T-cell (primary cell): ENCODE data around the gene LARP4. TPM values are rescaled to one million over a fixed set of nuclear protein-coding genes. Genes with fewer than 3 reads are reported as not detected.

Source experiments
- ATAC-seq, 4 experiments: fragments of 200-7000 bp in 3 of 4; fragments of 150-1000 bp in 1 of 4; cut with Tn5 transposase; replicated peaks in 1 of 4; 1 replicate in 3 of 4; 2 replicates in 1 of 4; pipeline ENCODE4 v1.10.0; 2021; ENCODE audit warnings: moderate library complexity in 3 of 4, mild to moderate bottlenecking in 2 of 4, moderate number of reproducible peaks in 1 of 4
- CTCF ChIA-PET, 2 donors: fragments of 300-600 bp; sonication (Branson Sonifier 250); formaldehyde crosslinking; loops; one replicate each; lab custom pipeline; 2022; ENCODE audit warnings: antibody characterized with exemption in 2 of 2; lab: Charles Lee
- POLR2A ChIA-PET, 2 donors: fragments of 300-600 bp; sonication (Branson Sonifier 250); formaldehyde crosslinking; loops; one replicate each; lab custom pipeline; 2022; ENCODE audit warnings: antibody characterized with exemption in 2 of 2; lab: Charles Lee
- DNase-seq, 35 experiments: peaks; one replicate each; pipeline versions ENCODE4 v3.0.0 to v3.0.0-alpha.2; 2013 to 2023
- H3K27ac ChIP-seq: one replicate; pipeline ENCODE4 v1.5.1; 2013; ENCODE audit warnings: low read length
- H3K27me3 ChIP-seq, 2 experiments: replicated peaks in 1 of 2; 1 replicate in 1 of 2; 2 replicates in 1 of 2; pipeline versions ENCODE4 v1.6.1 to v1.7.0; 2013; ENCODE audit warnings: low read length in 1 of 2, mixed read lengths in 1 of 2; ENCODE audit not compliant: control insufficient read depth in 2 of 2, insufficient read depth in 2 of 2; ENCODE audit errors: extremely low read depth in 1 of 2
- H3K36me3 ChIP-seq, 2 donors: 1 replicate in 1 of 2; 2 replicates in 1 of 2; pipeline versions ENCODE4 v1.6.1 to v1.7.0; 2013; ENCODE audit warnings: low read length in 1 of 2; ENCODE audit not compliant: control insufficient read depth in 2 of 2, insufficient read depth in 1 of 2; ENCODE audit errors: extremely low read depth in 1 of 2
- H3K4me1 ChIP-seq, 2 experiments: 1 replicate in 1 of 2; 2 replicates in 1 of 2; pipeline versions ENCODE4 v1.6.1 to v1.7.0; 2013; ENCODE audit warnings: low read length in 2 of 2, mixed read lengths in 1 of 2; ENCODE audit not compliant: insufficient read depth in 2 of 2, control insufficient read depth in 1 of 2; ENCODE audit errors: extremely low read depth in 1 of 2
- H3K4me3 ChIP-seq, 2 donors: 1 replicate in 1 of 2; 2 replicates in 1 of 2; pipeline versions ENCODE4 v1.5.1 to v1.7.0; 2013; ENCODE audit warnings: mild to moderate bottlenecking in 2 of 2, low read length in 1 of 2, moderate library complexity in 1 of 2; ENCODE audit not compliant: control insufficient read depth in 1 of 2; ENCODE audit errors: extremely low read depth in 1 of 2
- H3K9me3 ChIP-seq: 2 replicates; pipeline ENCODE4 v1.7.0; 2013
- H3K27ac Mint-ChIP-seq, 2 donors: one replicate each; pipeline ENCODE4 v1.8.0; 2020 to 2021; ENCODE audit warnings: mild to moderate bottlenecking in 2 of 2, mixed read lengths in 2 of 2
- H3K27me3 Mint-ChIP-seq, 2 donors: one replicate each; pipeline ENCODE4 v1.8.0; 2021 to 2022; ENCODE audit warnings: mixed read lengths in 2 of 2
- H3K36me3 Mint-ChIP-seq: one replicate; pipeline ENCODE4 v1.8.0; 2021; ENCODE audit warnings: mixed read lengths
- H3K4me1 Mint-ChIP-seq, 3 donors: one replicate each; pipeline ENCODE4 v1.8.0; 2020 to 2022; ENCODE audit warnings: mixed read lengths in 3 of 3, mild to moderate bottlenecking in 1 of 3
- H3K4me3 Mint-ChIP-seq, 3 donors: one replicate each; pipeline ENCODE4 v1.8.0; 2020 to 2022; ENCODE audit warnings: mild to moderate bottlenecking in 3 of 3, mixed read lengths in 3 of 3, moderate library complexity in 3 of 3
- H3K9me3 Mint-ChIP-seq, 3 donors: one replicate each; pipeline ENCODE4 v1.8.0; 2020 to 2022; ENCODE audit warnings: mixed read lengths in 3 of 3
- WGBS: methylation state at CpG from one replicate; pipeline ENCODE4 v1.1.5; 2013; ENCODE audit warnings: missing lambda C conversion rate; ENCODE audit not compliant: insufficient coverage; 5-methylcytosine and 5-hydroxymethylcytosine counted together
- total RNA-seq, 35 experiments: library from RNA in 6 of 35; stranded (reverse) in 6 of 35; fragments of 120-200 nt in 1 of 35; gene quantifications; one replicate each; pipeline versions ENCODE4 v1.2.1 to v1.2.4 and lab custom pipeline; 2013 to 2026

LARP4 gene
- total RNA-seq, 5 donors from 2014 or later (not counting 1 experiment from before 2014, with no cell fraction given) = 22.2 to 38.8 (median 36.7) TPM

GRCh38 chr12:50453872-50454271, 53.2 kb downstream of the LARP4 start:
- H3K4me1 ChIP-seq = no peaks in the 10 kb centered on the region
- ATAC-seq = no peak
- H3K36me3 ChIP-seq = peaks cover 0 to 14% of the 10 kb centered on the region in 2 donors
- CTCF ChIA-PET = no interaction called here
- H3K4me1 Mint-ChIP-seq = peaks cover 0 to 3% (median 0%) of the 10 kb centered on the region in 3 donors
- no peak overlapping the region for H3K27ac Mint-ChIP-seq
- H3K4me3 Mint-ChIP-seq = no peak overlapping the region
- DNase-seq = no peak
- WGBS = 100% methylated on average over 1 of the region's 5 CpGs
- no peaks in the 10 kb centered on the region for H3K27me3 ChIP-seq
- no peak overlapping the region for H3K27ac ChIP-seq
- no peaks in the 10 kb centered on the region for H3K9me3 Mint-ChIP-seq
- no peaks in the 10 kb centered on the region for H3K9me3 ChIP-seq
- H3K4me3 ChIP-seq = no peak overlapping the region
- H3K36me3 Mint-ChIP-seq = peaks cover 34% of the 10 kb centered on the region
- POLR2A ChIA-PET = interaction anchor here in 1 of 2 donors (0.6 kb wide), 1 partner anchor 13 kb away, joined by 4 read pairs; no protein-coding TSS in a partner anchor
- H3K27me3 Mint-ChIP-seq = no peaks in the 10 kb centered on the region

GRCh38 chr12:50458606-50459005, 57.9 kb downstream of the LARP4 start:
- no peaks in the 10 kb centered on the region for H3K4me1 Mint-ChIP-seq
- Histone ChIP-seq H3K4me3 (no peak overlapping the region), H3K4me1 (no peaks in the 10 kb centered on the region), H3K27me3 (no peaks in the 10 kb centered on the region), H3K36me3 (peaks cover 3 to 23% of the 10 kb centered on the region in 2 donors), H3K9me3 (no peaks in the 10 kb centered on the region), H3K27ac (no peak overlapping the region)
- H3K4me3 Mint-ChIP-seq = no peak overlapping the region
- ChIA-PET CTCF (no interaction called here), POLR2A (no interaction called here)
- H3K27me3 Mint-ChIP-seq = no peaks in the 10 kb centered on the region
- no peak for DNase-seq
- no peaks in the 10 kb centered on the region for H3K9me3 Mint-ChIP-seq
- no peak for ATAC-seq
- no peak overlapping the region for H3K27ac Mint-ChIP-seq
- H3K36me3 Mint-ChIP-seq = peaks cover 32% of the 10 kb centered on the region

- ChIA-PET POLR2A (interaction anchor here in 1 of 2 donors (0.7 kb wide), 1 partner anchor 14 kb away, joined by 4 read pairs; no protein-coding TSS in a partner anchor), CTCF (interaction anchor here in 1 of 2 donors (1.1 kb wide), 1 partner anchor 34 kb away, joined by 4 read pairs; no protein-coding TSS in a partner anchor)
- peaks cover 0 to 49% of the 10 kb centered on the region in 2 donors for H3K36me3 ChIP-seq
- H3K4me1 ChIP-seq = no peaks in the 10 kb centered on the region
- ATAC-seq = no peak
- H3K36me3 Mint-ChIP-seq = peaks cover 56% of the 10 kb centered on the region
- no peaks in the 10 kb centered on the region for H3K9me3 ChIP-seq
- WGBS = 100% methylated on average over 2 of the region's 3 CpGs
- H3K9me3 Mint-ChIP-seq = no peaks in the 10 kb centered on the region
- H3K27ac ChIP-seq = no peak overlapping the region
- DNase-seq = no peak
- H3K4me1 Mint-ChIP-seq = no peaks in the 10 kb centered on the region
- H3K27me3 Mint-ChIP-seq = no peaks in the 10 kb centered on the region
- no peaks in the 10 kb centered on the region for H3K27me3 ChIP-seq
- no peak overlapping the region for H3K4me3 Mint-ChIP-seq
- no peak overlapping the region for H3K27ac Mint-ChIP-seq
- H3K4me3 ChIP-seq = no peak overlapping the region
Measured at GRCh38 chr12:50467439-50467838, 66.8 kb downstream of the LARP4 start.

- no CpG with 5 or more reads among the region's 1 CpG for WGBS
- ATAC-seq = no peak
- H3K27ac Mint-ChIP-seq = no peak overlapping the region
Measured at GRCh38 chr12:50477241-50477832, 76.7 kb downstream of the LARP4 start.

GRCh38 chr12:50482571-50482970, 81.9 kb downstream of the LARP4 start:
- Histone ChIP-seq H3K27me3 (no peaks in the 10 kb centered on the region), H3K27ac (no peak overlapping the region), H3K4me3 (no peak overlapping the region), H3K9me3 (no peaks in the 10 kb centered on the region), H3K36me3 (peaks cover 0 to 5% of the 10 kb centered on the region in 2 donors), H3K4me1 (no peaks in the 10 kb centered on the region)
- H3K9me3 Mint-ChIP-seq = no peaks in the 10 kb centered on the region
- DNase-seq (no peak), ATAC-seq (no peak)
- 100% methylated on average over 1 of the region's 4 CpGs for WGBS
- no peaks in the 10 kb centered on the region for H3K4me1 Mint-ChIP-seq
- CTCF ChIA-PET = interaction anchor here in 1 of 2 donors (0.8 kb wide), 1 partner anchor 393 kb away, joined by 3 read pairs; no protein-coding TSS in a partner anchor
- no peaks in the 10 kb centered on the region for H3K27me3 Mint-ChIP-seq
- POLR2A ChIA-PET = no interaction called here
- peaks cover 7% of the 10 kb centered on the region for H3K36me3 Mint-ChIP-seq
- H3K4me3 Mint-ChIP-seq = no peak overlapping the region
- no peak overlapping the region for H3K27ac Mint-ChIP-seq

More at GRCh38 chr12:50477241-50477832, 76.7 kb downstream of the LARP4 start:
- H3K36me3 Mint-ChIP-seq = peaks cover 43% of the 10 kb centered on the region
- Histone ChIP-seq H3K9me3 (no peaks in the 10 kb centered on the region), H3K4me3 (no peak overlapping the region), H3K27ac (no peak overlapping the region), H3K36me3 (peaks cover 5 to 38% of the 10 kb centered on the region in 2 donors), H3K4me1 (no peaks in the 10 kb centered on the region), H3K27me3 (no peaks in the 10 kb centered on the region)
- no peaks in the 10 kb centered on the region for H3K27me3 Mint-ChIP-seq
- no peaks in the 10 kb centered on the region for H3K4me1 Mint-ChIP-seq
- H3K9me3 Mint-ChIP-seq = no peaks in the 10 kb centered on the region
- ChIA-PET CTCF (interaction anchor here in 1 of 2 donors (0.6 kb wide), 1 partner anchor 22 kb away, joined by 3 read pairs; no protein-coding TSS in a partner anchor), POLR2A (interaction anchor here in 1 of 2 donors (0.6 kb wide), 1 partner anchor 22 kb away, joined by 3 read pairs; no protein-coding TSS in a partner anchor)
- no peak overlapping the region for H3K4me3 Mint-ChIP-seq
- no peak for DNase-seq

GRCh38 chr12:50483488-50483887, 82.8 kb downstream of the LARP4 start:
- no peaks in the 10 kb centered on the region for H3K9me3 Mint-ChIP-seq
- no peaks in the 10 kb centered on the region for H3K27me3 Mint-ChIP-seq
- CTCF ChIA-PET = no interaction called here
- Histone ChIP-seq H3K27ac (no peak overlapping the region), H3K27me3 (no peaks in the 10 kb centered on the region), H3K36me3 (peaks cover 0 to 2% of the 10 kb centered on the region in 2 donors), H3K4me3 (no peak overlapping the region), H3K9me3 (no peaks in the 10 kb centered on the region), H3K4me1 (no peaks in the 10 kb centered on the region)
- H3K4me3 Mint-ChIP-seq = no peak overlapping the region
- no peaks in the 10 kb centered on the region for H3K4me1 Mint-ChIP-seq
- H3K27ac Mint-ChIP-seq = no peak overlapping the region
- 100% methylated on average over 1 of the region's 1 CpG for WGBS
- ATAC-seq = no peak
- DNase-seq = no peak
- H3K36me3 Mint-ChIP-seq = peaks cover 3% of the 10 kb centered on the region
- POLR2A ChIA-PET = no interaction called here
